Right lobe of liver (tissue), 4 donors: ENCODE data around the gene ANKRD55.

Experiments used
- CTCF ChIP-seq, 4 donors: fragments of 200-600 bp in 3 of 4; fragments of 450-650 bp in 1 of 4; IDR thresholded peaks; one replicate each; pipeline versions ENCODE4 v1.5.1 to v1.8.0; 2016 to 2022; ENCODE audit warnings: antibody characterized with exemption in 4 of 4, mild to moderate bottlenecking in 2 of 4
- POLR2A ChIP-seq: fragments of 450-650 bp; IDR thresholded peaks from one replicate; pipeline ENCODE4 v1.6.1; 2017; ENCODE audit warnings: antibody characterized with exemption, mild to moderate bottlenecking
- donor health status: DM: no; HTN: no; CAD: no.
- donor health status: DM: no; HTN: no; CAD: no.
- donor health status: DM: no; HTN: yes; CAD: no.

- TF ChIP-seq CTCF (IDR thresholded peaks at IDR 0.05) (no peak), POLR2A (no peak)
These were observed 71.2 kb downstream of the ANKRD55 start for GRCh38 chr5:56161927-56162326.
